ENCODE results near the gene NBEA. TPM values are rescaled to one million over a fixed set of nuclear protein-coding genes. Genes with fewer than 3 reads are reported as not detected.

The NBEA gene
- total RNA-seq, 1 experiment from 2014 or later: 4.1 TPM

DNA sequence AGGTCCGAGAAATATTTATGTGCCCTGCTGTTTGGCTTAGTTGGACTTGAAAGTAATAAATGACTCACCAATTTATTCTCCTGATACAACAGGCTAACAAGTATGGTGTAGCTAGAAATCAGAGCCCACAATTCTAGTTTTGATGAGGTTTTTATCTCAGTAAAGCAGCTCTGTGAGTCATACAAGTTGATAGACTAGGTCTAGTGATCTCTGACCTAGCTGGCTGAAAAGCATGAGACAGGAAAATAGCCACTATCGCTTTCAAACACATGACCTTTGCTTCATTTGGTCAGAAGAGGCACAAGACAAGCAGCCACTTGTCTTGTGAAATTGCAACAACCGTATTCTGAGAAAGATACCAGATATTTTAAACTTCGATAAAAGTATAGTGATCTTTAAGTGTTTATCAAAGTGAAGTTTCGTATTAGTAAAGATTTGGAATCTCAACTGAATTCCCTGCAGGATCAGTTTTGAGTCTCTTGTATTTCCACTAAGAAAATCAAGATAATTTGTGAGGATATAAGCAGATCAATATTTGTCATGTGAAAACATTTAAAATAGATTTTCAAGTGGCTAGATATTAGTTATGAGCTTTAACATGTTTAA is 407.7 kb downstream of the NBEA start:
- H2AFZ ChIP-seq (ENCODE audit: low read depth, low read length, poor library complexity, severe bottlenecking): no peak overlapping the region
- BruUV-seq (replicated peaks): no TSS peak
- CTCF ChIA-PET: interaction anchor here (1.2 kb wide), 1 partner anchor 439 kb away, joined by 3 read pairs; no protein-coding TSS in a partner anchor
- H3K27me3 ChIP-seq (ENCODE audit: insufficient read depth, low read length): no peaks in the 10 kb centered on the region
- H3K4me1 ChIP-seq (ENCODE audit: control insufficient read depth in 1 of 2, insufficient read depth in 2 of 2, low read length in 2 of 2): peaks cover 12% of the 10 kb centered on the region in 2 experiments
- H3K4me3 ChIP-seq (replicated peaks in 1 of 2; ENCODE audit: low read depth in 1 of 2, low read length in 2 of 2): no peak overlapping the region
- DNase-seq (ENCODE audit: low read depth, low spot score): peak; percentile 39
- no peaks in the 10 kb centered on the region; the same call in 1 of the 2 replicates for H4K20me1 ChIP-seq (ENCODE audit: insufficient read depth)
- H3K9me2 ChIP-seq (ENCODE audit: insufficient read depth): no peaks in the 10 kb centered on the region
- H3K79me2 ChIP-seq (ENCODE audit: insufficient read depth, low read length): no peaks in the 10 kb centered on the region
- TF ChIP-seq YY1 (IDR thresholded peaks at IDR 0.05; ENCODE audit: extremely low read depth, insufficient replicate concordance, low read depth, low read length): no peak
- TF ChIP-seq POLR2AphosphoS5 (IDR thresholded peaks at IDR 0.05; ENCODE audit: low read depth, low read length): no peak
- TF ChIP-seq FOSL1 (IDR thresholded peaks at IDR 0.05; ENCODE audit: low read depth): peak; percentile 34; the same call in 1 of the 2 replicates
- TF ChIP-seq EZH2 (IDR thresholded peaks at IDR 0.05): no peak
- no peak for TF ChIP-seq CBX3 (IDR thresholded peaks at IDR 0.05; ENCODE audit: low read depth)
- peak; percentile 21; the same call in 1 of the 2 replicates for TF ChIP-seq SP1 (IDR thresholded peaks at IDR 0.05; ENCODE audit: low read depth)
- TF ChIP-seq JUND (IDR thresholded peaks at IDR 0.05): peak; percentile 30
- TF ChIP-seq, protein P1, sequence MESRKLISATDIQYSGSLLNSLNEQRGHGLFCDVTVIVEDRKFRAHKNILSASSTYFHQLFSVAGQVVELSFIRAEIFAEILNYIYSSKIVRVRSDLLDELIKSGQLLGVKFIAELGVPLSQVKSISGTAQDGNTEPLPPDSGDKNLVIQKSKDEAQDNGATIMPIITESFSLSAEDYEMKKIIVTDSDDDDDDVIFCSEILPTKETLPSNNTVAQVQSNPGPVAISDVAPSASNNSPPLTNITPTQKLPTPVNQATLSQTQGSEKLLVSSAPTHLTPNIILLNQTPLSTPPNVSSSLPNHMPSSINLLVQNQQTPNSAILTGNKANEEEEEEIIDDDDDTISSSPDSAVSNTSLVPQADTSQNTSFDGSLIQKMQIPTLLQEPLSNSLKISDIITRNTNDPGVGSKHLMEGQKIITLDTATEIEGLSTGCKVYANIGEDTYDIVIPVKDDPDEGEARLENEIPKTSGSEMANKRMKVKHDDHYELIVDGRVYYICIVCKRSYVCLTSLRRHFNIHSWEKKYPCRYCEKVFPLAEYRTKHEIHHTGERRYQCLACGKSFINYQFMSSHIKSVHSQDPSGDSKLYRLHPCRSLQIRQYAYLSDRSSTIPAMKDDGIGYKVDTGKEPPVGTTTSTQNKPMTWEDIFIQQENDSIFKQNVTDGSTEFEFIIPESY (IDR thresholded peaks at IDR 0.05; ENCODE audit: extremely low read depth, insufficient replicate concordance, low read length): no peak
- no peak for TF ChIP-seq ZFX (IDR thresholded peaks at IDR 0.05)
- TF ChIP-seq EZH2phosphoT487 (IDR thresholded peaks at IDR 0.05; ENCODE audit: borderline replicate concordance): no peak
- TF ChIP-seq, protein P2, sequence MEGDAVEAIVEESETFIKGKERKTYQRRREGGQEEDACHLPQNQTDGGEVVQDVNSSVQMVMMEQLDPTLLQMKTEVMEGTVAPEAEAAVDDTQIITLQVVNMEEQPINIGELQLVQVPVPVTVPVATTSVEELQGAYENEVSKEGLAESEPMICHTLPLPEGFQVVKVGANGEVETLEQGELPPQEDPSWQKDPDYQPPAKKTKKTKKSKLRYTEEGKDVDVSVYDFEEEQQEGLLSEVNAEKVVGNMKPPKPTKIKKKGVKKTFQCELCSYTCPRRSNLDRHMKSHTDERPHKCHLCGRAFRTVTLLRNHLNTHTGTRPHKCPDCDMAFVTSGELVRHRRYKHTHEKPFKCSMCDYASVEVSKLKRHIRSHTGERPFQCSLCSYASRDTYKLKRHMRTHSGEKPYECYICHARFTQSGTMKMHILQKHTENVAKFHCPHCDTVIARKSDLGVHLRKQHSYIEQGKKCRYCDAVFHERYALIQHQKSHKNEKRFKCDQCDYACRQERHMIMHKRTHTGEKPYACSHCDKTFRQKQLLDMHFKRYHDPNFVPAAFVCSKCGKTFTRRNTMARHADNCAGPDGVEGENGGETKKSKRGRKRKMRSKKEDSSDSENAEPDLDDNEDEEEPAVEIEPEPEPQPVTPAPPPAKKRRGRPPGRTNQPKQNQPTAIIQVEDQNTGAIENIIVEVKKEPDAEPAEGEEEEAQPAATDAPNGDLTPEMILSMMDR (IDR thresholded peaks at IDR 0.05 in 2 of 3, conservative IDR thresholded peaks at IDR 0.05 in 1 of 3; ENCODE audit: borderline replicate concordance in 1 of 3, insufficient read depth in 1 of 3, low read depth in 2 of 3, low read length in 2 of 3): no peak
- TF ChIP-seq, protein P3, sequence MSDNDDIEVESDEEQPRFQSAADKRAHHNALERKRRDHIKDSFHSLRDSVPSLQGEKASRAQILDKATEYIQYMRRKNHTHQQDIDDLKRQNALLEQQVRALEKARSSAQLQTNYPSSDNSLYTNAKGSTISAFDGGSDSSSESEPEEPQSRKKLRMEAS (IDR thresholded peaks at IDR 0.05): no peak
- no peak for TF ChIP-seq SIN3A (IDR thresholded peaks at IDR 0.05; ENCODE audit: low read depth)
- TF ChIP-seq EGR1 (IDR thresholded peaks at IDR 0.05; ENCODE audit: low read depth): no peak
- RAD21 ChIA-PET (ENCODE audit: low non-redundant PET in 1 of 2, low total read pairs in 2 of 2, uncharacterized antibody in 2 of 2, unreplicated experiment in 2 of 2): no interaction called here
- peak overlapping the region; percentile 45 for H3K4me2 ChIP-seq (ENCODE audit: low read length)
- peak; percentile 93 for ATAC-seq
- no peak overlapping the region for H3K27ac ChIP-seq (ENCODE audit: low read depth, low read length)
- intact Hi-C loops (cut with micrococcal nuclease): no loop called here
- no peaks in the 10 kb centered on the region for H3K36me3 ChIP-seq (ENCODE audit: control insufficient read depth in 1 of 2, insufficient read depth in 2 of 2, low read length in 2 of 2)
- no peaks in the 10 kb centered on the region for H3K9me3 ChIP-seq (ENCODE audit: control insufficient read depth in 1 of 2, insufficient read depth in 1 of 2, low read depth in 1 of 2, low read length in 2 of 2)
- H3K9ac ChIP-seq (ENCODE audit: low read length): no peak overlapping the region
- POLR2A ChIA-PET: no interaction called here
